Upper lobe of right lung (tissue), 1 donor: ENCODE data around the gene NAA25. TPM values are rescaled to one million over a fixed set of nuclear protein-coding genes. Genes with fewer than 3 reads are reported as not detected.

ENCODE experiments used
- ATAC-seq: fragments of 200-7000 bp; cut with Tn5 transposase; one replicate; pipeline ENCODE4 v1.9.1; 2020; ENCODE audit warnings: mild to moderate bottlenecking, moderate library complexity
- DNase-seq: peaks from one replicate; pipeline ENCODE4 v3.0.0-alpha.2; 2020
- H3K27ac ChIP-seq: fragments of 200-600 bp; one replicate; pipeline ENCODE4 v1.8.0; 2022
- H3K27me3 ChIP-seq: fragments of 200-600 bp; one replicate; pipeline ENCODE4 v1.8.0; 2022; ENCODE audit warnings: mild to moderate bottlenecking
- H3K36me3 ChIP-seq: fragments of 200-600 bp; one replicate; pipeline ENCODE4 v1.8.0; 2022
- H3K4me1 ChIP-seq: fragments of 200-600 bp; one replicate; pipeline ENCODE4 v1.8.0; 2022
- H3K4me3 ChIP-seq: fragments of 200-600 bp; one replicate; pipeline ENCODE4 v1.8.0; 2022; ENCODE audit warnings: mild to moderate bottlenecking
- H3K9me3 ChIP-seq: fragments of 200-600 bp; one replicate; pipeline ENCODE4 v1.8.0; 2022
- intact Hi-C: fragments of 100-400 bp; cut with DNase I; formaldehyde crosslinking; loops from one replicate; pipeline ENCODE4 v1.11.0; 2022
- long read RNA-seq: library from polyadenylated mRNA; unstranded; transcript quantifications from one replicate; pipeline ENCODE4 v2.0.0, GENCODE V29; 2021
- total RNA-seq: library from RNA; stranded (reverse); fragmentation: NEBNext Ultra II Directional; extraction: Animal tissue kit (Norgen Biotek cat#: 25700); gene quantifications from one replicate; pipeline ENCODE4 v1.2.1, GENCODE V29; 2021
- TF ChIP-seq, protein P1 (sequence below): fragments of 200-600 bp; IDR thresholded peaks from one replicate; pipeline ENCODE4 v1.8.0; 2022; ENCODE audit warnings: antibody characterized with exemption
- donor health status: DM: no; HTN: yes; CAD: no; lungs with severe emphysema.

The NAA25 gene
- 18.8 TPM for total RNA-seq
- long read RNA-seq, full-length matches to known transcripts = 2 of 27 reads
- long read RNA-seq, partial matches to known transcripts = 14 of 27 reads
- long read RNA-seq, other reads (novel, unspliced or antisense) = 11 of 27 reads

DNA sequence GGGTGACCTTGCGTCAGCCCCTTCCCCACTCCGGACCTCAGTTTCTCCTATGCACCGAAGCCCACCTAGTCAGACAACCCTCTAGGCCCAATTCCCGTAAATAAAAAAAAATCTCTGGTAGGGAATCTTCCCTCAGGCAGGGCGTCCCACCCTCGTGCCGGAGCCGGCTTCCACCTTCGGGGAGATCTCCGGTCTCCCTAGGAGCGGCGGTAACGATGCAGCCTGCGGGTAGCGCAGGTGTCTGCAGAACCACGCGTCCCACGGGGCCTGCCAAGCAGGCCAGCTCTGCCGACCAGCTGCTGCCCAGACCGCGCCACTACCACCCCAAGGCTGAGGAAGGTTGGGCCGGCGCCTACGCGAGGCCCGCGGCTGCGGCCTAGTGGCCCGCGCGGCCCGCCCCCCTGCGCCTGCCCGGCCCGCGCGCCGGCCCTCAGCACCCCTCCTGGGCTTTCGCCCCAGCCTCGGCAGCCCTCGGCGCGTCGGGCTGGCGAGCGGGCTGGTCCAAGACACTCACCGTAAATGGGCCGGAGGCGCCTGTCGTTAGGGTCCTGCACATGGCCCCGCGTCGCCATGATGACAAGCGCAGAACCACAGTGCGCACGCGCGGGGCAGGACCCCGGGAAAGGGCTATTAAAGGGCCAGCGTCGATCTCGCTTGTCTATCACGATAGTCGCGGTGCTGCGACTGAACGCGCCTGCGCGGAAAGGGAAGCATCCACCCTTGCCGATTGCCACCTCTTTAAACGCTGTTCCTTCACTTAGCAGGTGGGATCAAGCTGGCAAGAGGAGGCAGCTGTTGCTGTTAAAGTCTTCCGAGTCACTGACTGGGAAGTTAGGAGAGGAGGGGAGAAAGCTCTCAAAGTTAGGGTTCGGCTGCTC lies at the start of gene NAA25:
NAA25 (minus strand) TSS at position 582 of the 878 bp plus-strand sequence; CDS start at position 572, 10 bp downstream.
- H3K27me3 ChIP-seq = no peaks in the 10 kb centered on the region
- H3K4me1 ChIP-seq = peaks cover 29% of the 10 kb centered on the region
- H3K27ac ChIP-seq = peak within 1 kb of the TSS; percentile 96
- no peaks in the 10 kb centered on the region for H3K36me3 ChIP-seq
- intact Hi-C loops = no loop called here
- ATAC-seq (peak; percentile 92), DNase-seq (peak; percentile 96)
- H3K4me3 ChIP-seq = peak within 1 kb of the TSS; percentile 95
- TF ChIP-seq, protein P1, sequence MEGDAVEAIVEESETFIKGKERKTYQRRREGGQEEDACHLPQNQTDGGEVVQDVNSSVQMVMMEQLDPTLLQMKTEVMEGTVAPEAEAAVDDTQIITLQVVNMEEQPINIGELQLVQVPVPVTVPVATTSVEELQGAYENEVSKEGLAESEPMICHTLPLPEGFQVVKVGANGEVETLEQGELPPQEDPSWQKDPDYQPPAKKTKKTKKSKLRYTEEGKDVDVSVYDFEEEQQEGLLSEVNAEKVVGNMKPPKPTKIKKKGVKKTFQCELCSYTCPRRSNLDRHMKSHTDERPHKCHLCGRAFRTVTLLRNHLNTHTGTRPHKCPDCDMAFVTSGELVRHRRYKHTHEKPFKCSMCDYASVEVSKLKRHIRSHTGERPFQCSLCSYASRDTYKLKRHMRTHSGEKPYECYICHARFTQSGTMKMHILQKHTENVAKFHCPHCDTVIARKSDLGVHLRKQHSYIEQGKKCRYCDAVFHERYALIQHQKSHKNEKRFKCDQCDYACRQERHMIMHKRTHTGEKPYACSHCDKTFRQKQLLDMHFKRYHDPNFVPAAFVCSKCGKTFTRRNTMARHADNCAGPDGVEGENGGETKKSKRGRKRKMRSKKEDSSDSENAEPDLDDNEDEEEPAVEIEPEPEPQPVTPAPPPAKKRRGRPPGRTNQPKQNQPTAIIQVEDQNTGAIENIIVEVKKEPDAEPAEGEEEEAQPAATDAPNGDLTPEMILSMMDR = no peak
- H3K9me3 ChIP-seq = no peaks in the 10 kb centered on the region

DNA sequence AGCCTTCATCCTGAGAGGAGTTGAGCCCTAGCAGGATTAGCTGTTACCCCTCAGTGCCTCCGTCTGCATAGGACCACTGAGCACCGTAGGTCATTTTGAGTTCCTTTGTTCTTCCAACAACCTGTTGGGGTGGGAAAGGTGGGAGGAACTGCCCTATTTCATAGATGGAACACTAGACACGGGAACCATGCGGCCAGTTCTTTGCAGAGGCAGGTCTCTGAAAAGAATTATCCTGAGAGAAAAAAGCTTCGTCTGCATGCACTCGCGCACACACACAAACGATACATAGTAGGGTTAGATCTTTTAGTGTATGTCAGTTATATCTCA lies 45.3 kb upstream of the NAA25 start:
- intact Hi-C loops = no loop called here
- Histone ChIP-seq H3K27ac (no peak overlapping the region), H3K27me3 (no peaks in the 10 kb centered on the region), H3K4me1 (no peaks in the 10 kb centered on the region), H3K9me3 (no peaks in the 10 kb centered on the region), H3K36me3 (peaks cover 55% of the 10 kb centered on the region), H3K4me3 (no peak overlapping the region)
- TF ChIP-seq, protein P1 = no peak
- ATAC-seq = no peak
- peak; percentile 6 for DNase-seq

DNA sequence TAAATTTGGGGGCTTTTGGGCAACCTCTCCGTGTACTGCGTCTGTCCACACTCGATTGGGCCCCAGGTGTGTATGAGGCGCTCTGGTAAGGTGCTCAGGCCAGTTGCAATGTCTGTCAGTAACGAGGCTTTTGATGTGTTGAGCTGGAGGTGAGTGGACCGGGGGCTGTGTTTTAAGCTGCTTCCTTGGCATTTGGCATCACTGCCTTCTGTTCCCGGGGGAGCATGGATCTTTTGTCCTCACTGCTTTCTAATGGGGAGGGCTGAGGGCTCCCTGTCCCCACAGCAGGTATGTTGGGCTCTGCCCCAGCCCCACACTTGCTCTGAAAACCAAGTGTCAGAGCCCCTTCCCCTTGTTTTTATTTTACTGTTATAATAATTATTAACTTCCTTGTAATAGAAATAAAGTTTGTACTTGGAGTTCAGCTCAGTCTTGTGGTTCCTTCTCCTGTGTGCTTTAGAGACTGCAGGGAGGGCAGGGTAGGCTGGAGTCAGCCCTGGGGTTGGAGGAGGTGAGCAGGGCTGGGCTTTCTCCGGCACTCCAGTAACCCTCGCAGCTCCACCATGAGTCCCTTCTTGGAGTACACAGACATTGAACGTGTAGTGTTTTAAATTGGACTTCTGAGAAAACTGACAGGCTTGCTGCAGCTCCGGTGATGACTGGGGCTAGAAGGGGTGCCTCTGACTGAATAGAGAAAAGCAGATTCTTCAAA lies 44.8 kb upstream of the NAA25 start:
- no peaks in the 10 kb centered on the region for H3K27me3 ChIP-seq
- H3K36me3 ChIP-seq = peaks cover 59% of the 10 kb centered on the region
- H3K4me1 ChIP-seq = no peaks in the 10 kb centered on the region
- TF ChIP-seq, protein P1 = no peak
- H3K9me3 ChIP-seq = no peaks in the 10 kb centered on the region
- intact Hi-C loops = no loop called here
- H3K27ac ChIP-seq = no peak overlapping the region
- ATAC-seq (peak; percentile 27), DNase-seq (peak; percentile 43)
- no peak overlapping the region for H3K4me3 ChIP-seq

DNA sequence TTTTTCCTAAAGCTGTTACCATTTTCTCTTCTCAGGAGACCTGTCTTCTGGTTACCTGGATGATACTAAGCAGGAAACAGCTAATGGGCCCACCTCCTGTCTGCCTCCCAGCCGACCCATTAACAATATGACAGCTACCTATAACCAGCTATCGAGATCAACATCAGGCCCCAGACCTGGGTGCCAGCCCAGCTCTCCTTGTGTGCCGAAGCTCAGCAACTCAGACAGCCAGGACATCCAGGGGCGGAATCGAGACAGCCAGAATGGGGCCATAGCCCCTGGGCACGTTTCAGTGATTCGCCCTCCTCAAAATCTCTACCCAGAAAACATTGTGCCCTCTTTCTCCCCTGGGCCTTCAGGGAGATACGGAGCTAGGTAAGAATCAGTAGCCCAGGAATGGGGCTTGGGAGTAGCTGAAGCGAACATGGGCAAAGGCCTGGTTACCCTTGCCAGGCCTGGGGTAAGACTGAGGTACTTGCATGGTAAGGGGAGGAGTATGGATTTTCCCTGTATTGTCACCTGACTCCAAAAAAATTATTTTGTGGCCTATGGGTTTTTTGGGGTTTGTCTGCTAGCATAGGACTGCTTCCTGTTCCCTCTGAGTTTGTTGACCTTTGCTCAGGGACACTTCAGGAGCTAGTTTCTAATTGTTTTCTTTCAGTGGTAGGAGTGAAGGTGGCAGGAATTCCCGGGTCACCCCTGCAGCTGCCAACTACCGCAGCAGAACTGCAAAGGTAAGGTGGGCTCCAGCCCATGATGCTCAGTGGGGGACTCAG lies 43.4 kb upstream of the NAA25 start:
- Histone ChIP-seq H3K4me1 (no peaks in the 10 kb centered on the region), H3K4me3 (no peak overlapping the region), H3K27ac (no peak overlapping the region), H3K27me3 (no peaks in the 10 kb centered on the region), H3K9me3 (no peaks in the 10 kb centered on the region), H3K36me3 (peaks cover 71% of the 10 kb centered on the region)
- intact Hi-C loops = no loop called here
- DNase-seq (peak; percentile 55), ATAC-seq (no peak)
- TF ChIP-seq, protein P1 = no peak

DNA sequence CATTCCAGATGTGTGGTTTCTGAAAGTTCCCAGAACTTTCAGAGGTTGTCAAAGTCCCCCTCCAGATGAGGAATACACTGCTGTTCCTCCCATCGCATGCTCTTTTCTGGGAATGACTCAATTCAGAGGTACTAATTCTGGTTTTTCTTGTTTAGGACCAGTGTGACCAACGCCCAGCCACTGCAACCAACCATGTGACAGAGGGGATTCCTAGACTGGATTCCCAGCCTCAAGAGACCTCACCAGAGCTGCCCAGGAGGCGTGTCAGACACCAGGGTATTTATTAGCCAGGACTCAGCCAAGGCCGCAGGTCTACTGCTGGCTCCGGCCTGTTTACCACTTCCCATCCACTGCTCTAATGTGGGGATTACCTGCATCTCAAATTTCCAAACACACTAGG lies 41.0 kb upstream of the NAA25 start:
- no peak overlapping the region for H3K4me3 ChIP-seq
- no peaks in the 10 kb centered on the region for H3K4me1 ChIP-seq
- DNase-seq (peak; percentile 69), ATAC-seq (peak; percentile 89)
- intact Hi-C loops = no loop called here
- H3K27ac ChIP-seq = no peak overlapping the region
- TF ChIP-seq, protein P1 = no peak
- H3K36me3 ChIP-seq = peaks cover 94% of the 10 kb centered on the region
- no peaks in the 10 kb centered on the region for H3K27me3 ChIP-seq
- no peaks in the 10 kb centered on the region for H3K9me3 ChIP-seq
